Fibroblast of lung (primary cell): ENCODE data around the gene RER1.

Experiments
- CTCF ChIP-seq, 2 donors: IDR thresholded peaks in 1 of 2; conservative IDR thresholded peaks in 1 of 2; 1 replicate in 1 of 2; 2 replicates in 1 of 2; pipeline ENCODE4 v1.5.1; 2011 to 2012; ENCODE audit warnings: low read length in 2 of 2, control low read depth in 1 of 2, inconsistent platforms in 1 of 2, low read depth in 1 of 2, mild to moderate bottlenecking in 1 of 2
- EZH2 ChIP-seq: IDR thresholded peaks from 2 replicates; pipeline ENCODE4 v1.5.1; 2012; ENCODE audit warnings: low read length, control low read depth, mild to moderate bottlenecking; ENCODE audit errors: missing control alignments

GRCh38 chr1:2399890-2400575, 8.4 kb downstream of the RER1 start:
- no peak for TF ChIP-seq CTCF (conservative IDR thresholded peaks at IDR 0.05 in 1 of 2, IDR thresholded peaks at IDR 0.05 in 1 of 2; ENCODE audit: low read depth in 1 of 2, low read length in 2 of 2)
- no peak for TF ChIP-seq EZH2
